ENCODE results near the gene FAF1.

Gene FAF1

DNA sequence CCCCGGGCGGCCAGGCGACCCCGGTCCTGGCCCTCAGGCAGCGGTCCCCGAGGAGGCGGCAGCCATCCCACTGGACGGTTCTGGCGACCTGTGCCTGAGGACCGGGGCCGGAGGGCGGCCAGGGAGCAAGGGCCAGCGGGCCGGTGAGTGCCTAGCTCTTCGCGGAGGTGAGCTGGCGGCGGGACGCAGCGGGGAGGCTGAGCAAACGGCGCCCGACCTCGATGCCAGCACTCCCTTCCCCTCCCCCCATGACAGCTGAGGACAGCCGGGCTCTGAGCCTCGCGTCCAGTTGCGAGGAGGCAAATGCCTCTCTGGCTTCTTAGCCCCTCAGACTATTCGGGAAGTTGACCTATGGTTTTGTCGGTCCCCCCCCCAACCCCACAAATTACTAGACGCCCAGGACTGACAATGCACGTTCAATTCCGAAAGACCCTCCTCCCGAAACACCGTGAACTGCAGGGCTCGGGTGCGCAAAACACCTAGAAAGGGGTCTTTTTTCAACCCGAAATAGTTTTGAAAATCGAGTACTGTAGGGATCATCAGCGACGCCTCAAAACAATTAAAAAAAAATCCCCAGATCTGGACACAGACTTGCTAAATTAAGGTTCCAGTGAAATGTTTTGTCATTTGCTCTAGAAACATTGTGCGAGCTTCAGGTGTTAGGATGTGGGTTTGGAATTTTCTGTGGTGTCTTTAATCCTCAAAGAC, 18.2 kb upstream of the FAF1 start:
- DNase-seq (ENCODE audit: low read depth): no peak

DNA sequence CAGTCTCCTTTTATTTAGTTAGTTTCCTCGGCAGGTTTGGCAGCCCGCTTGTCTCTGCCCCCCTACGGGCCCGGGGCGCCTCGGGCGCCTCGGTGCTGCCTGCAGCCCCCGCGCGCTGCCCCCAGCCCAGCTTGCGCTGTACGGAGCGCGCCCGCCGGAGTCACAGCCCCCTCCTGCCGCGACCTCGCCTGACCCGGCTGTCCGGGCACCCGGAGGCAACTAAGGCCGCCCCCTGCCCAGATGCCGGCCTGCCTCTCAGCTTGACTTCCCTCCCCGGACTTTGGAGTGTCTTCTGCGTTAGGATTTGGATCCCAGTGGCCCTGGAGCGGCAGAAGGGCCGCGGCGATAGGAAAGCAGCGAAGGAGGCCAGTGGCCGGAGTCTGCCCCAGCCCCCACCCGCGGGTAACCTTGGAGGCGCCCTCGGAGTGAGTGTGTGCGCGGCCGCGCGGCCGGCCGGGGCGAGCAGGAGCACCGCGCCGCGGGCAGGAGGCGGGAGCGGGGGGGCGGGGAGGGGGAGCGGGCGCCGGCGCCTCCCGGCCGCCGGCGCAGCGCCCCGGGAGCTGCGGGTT, 17.6 kb upstream of the FAF1 start:
- DNase-seq (ENCODE audit: low read depth): no peak

DNA sequence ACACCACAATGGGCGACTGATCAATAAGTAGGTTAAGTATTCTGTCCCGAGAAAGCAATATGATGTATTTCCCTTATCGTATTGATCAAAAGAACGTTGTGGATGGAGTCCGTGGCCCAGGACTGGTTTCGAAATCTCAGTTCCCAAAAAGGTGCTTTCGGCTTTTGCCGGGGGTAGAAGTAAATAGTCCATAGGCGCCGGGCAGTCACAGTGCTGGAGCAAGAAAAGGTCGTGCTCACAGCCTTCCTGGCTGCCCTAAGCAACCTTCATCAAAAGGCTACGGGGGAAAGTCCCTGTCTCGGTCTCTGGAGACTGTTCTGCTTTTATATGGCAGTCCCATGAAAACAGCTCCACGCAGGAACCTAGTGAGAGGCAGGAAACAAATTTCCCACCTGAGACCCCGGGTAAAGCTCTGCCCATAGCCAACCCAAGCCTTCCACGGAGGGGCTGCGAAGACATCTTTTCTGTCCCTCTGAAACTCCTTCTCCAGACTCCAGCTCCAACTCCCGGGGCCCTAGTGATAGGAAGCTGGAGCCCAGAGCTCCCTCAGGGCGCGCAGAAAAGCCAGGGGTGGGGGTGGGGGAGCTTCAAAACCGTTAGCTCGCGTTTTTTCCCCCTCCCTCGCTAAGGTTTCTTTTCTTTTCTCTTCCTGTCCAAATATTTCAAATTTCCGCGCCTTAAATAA, 17.0 kb upstream of the FAF1 start:
- no peak for DNase-seq (ENCODE audit: low read depth)

DNA sequence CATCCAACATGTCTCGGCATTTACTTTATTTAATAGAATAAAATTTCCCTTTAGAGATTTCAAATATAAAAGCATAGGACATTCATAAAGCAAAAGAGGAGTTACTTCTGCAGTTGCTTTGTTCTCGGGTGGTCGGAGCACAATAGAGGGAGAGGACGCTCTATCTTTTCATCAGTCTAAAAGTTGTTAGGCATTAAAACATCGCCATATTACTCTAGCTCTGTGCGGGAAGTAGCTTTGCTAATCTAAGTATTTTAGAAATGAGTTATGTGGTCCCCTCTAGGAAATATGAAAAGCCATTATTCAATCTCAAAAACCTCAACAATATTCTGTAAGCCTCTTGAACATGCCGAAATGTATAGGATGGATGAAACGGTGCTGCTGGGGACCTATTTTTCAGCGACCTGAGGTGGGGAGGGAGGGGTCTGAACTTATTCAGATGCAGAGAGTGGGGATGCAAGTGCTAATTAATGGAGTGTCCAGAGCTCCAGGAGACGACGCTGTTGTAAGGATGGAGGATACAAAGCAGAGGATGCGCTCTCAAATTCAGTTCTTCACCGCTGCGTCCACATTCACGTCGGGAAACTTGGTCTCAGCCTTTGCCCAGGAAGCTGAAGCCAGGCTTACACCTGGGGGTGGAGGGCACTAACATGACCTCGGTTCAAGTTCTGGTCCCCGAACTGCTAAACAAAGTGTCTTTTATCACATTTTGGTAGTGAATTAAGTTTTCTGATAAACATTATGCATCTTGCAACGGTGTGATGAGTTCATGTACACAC, 16.2 kb upstream of the FAF1 start:
- DNase-seq (ENCODE audit: low read depth): no peak

DNA sequence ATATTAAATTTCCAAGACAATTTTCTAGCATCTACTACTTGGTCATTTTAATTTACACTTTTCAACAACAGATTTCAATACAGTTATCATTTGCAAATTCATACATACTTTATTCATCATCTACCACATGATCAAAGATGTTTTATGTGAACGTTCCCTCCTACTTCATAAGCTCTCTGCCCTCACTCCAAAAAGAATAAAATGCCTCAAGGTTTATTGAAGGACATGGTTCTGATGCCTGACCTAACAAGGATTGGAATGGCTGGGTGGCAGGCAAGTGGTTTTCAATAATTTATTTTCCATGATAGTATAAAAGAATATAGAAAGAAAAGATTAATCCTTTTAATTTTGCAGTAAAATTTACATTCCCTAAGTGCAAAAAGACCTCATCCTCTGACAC, 15.4 kb upstream of the FAF1 start:
- no peak for DNase-seq (ENCODE audit: low read depth)

DNA sequence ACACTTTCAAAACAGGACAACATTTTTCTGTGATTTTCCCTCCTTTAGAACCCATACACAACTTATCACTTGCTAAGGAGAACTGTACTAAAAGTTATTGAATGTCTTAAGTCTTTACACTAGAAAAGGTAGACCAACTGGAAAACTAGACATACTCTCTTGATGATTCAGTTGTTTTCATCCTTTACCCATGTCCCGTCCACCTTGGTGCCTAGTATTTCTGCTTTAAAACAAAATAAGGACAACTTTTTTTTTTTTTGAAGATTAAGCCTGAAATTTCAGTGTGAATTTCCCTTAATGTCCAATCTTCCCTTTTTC, 14.5 kb upstream of the FAF1 start:
- no peak for DNase-seq (ENCODE audit: low read depth)

DNA sequence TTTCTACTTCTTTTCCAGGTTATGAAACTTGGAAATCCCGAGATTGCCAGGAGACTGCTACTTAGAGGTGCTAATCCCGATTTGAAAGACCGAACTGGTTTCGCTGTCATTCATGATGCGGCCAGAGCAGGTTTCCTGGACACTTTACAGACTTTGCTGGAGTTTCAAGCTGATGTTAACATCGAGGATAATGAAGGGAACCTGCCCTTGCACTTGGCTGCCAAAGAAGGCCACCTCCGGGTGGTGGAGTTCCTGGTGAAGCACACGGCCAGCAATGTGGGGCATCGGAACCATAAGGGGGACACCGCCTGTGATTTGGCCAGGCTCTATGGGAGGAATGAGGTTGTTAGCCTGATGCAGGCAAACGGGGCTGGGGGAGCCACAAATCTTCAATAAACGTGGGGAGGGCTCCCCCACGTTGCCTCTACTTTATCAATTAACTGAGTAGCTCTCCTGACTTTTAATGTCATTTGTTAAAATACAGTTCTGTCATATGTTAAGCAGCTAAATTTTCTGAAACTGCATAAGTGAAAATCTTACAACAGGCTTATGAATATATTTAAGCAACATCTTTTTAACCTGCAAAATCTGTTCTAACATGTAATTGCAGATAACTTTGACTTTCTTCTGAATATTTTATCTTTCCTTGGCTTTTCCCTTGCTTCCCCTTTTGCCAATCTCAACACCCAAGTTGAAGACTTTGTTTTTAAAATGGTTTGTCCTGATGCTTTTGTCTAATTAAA, 14.0 kb upstream of the FAF1 start:
- DNase-seq (ENCODE audit: low read depth): no peak

DNA sequence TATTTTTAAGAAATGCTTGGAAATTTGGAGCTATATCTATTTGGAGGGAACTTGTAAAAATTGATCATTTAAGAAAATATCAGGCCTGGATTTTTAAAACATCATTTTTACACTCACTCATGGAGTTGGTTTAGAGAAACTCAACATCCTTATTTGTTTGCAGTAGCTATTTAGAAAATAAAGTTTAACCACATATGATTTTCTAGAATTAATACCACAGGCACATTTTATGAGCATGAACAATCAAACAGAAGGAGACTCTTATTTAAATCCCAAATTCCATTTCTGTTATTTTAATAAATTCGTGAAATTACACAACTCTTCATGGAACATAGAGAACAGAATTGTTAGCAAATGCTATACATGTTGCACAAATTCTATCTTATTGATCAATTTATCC, 13.2 kb upstream of the FAF1 start:
- no peak for DNase-seq (ENCODE audit: low read depth)

DNA sequence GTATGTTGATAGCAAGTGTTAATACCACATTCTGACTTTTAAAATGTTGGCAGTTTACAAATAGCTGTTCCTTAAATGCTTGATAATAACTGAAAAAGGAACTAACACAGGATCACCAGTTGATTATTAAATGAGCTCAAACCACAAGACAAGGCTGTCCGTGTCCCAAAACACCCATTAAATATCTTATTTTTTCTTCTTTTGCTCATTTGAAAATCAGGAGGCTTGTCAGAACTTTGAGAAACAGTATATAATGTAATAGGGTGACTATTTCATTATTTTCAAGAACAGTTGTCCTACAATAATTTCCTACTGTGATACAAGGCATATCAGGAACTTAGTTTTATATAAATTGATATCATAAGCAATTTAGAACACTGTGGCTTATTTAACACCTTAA, 12.7 kb upstream of the FAF1 start:
- DNase-seq (ENCODE audit: low read depth): no peak

DNA sequence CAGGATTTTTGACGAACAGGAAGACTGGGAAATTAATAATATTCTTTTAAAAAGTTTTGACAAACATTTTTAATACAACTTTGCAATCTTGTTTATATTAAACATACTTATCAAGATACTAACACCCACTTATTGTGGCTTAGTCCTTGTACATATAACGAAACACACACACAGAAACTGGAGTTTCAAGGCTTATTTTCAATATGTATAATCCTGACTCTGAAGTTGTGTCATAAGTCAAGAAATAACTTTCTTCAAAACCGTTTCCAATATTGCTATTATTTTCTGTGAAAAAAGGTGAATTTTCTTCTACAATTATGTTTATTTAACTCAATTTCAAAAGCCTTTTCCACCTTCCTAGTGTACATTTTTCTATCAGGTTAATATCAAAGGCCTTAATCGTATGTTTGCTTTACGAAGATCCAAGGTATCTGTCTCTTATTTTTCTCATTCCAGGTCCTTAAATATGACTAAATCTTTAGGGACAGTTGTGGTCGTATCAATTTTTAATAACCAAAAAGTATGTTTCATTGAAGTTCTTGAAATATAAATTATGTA, 11.8 kb upstream of the FAF1 start:
- DNase-seq (ENCODE audit: low read depth): no peak

DNA sequence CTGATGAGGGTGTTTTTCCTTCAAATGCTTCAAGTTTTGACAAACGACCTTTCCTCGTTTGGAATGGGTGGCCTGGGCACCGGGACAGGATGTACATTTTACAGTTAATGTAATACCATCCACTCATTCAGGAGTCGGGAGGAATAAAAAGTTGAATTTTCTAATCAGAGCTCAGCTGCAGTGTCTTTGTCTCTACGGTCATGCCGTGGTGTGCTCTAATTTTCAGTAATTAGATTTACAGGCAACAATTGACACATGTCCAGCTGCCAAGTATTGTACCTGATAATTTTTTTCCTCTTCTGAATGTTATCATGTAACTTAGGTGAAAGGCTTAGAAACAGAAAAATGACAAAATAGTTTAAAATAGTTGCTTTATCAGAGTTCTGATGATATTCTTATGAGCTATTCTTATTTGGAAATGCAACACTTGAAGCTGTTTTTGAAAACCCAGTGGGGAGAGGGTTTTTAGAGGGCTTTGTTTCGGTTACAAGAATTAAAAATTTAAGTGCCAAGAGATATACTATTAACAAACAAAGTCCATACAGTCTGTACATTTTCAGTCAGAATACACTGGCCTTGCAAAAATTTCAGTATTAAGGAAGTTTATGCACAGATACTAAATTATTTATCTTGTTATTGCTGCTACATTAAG, 11.0 kb upstream of the FAF1 start:
- no peak for DNase-seq (ENCODE audit: low read depth)

DNA sequence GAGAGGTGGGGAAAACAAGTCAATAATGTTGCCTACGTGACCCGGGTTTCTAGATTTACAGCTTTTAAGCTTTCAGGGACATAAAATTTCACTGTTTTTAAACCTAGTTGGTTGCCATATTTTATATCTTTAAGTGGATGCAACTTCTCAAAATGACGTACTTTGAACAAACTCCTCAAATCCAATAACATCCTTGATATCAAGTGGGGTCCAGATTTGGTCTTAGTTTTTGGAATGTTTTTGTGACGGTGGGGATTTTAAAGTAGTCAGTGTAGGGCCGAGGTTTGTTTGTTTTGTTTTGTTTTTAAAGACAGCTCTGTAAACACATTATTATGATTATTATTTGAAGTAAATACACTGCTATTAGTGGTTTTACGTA, 10.4 kb upstream of the FAF1 start:
- no peak for DNase-seq (ENCODE audit: low read depth)

DNA sequence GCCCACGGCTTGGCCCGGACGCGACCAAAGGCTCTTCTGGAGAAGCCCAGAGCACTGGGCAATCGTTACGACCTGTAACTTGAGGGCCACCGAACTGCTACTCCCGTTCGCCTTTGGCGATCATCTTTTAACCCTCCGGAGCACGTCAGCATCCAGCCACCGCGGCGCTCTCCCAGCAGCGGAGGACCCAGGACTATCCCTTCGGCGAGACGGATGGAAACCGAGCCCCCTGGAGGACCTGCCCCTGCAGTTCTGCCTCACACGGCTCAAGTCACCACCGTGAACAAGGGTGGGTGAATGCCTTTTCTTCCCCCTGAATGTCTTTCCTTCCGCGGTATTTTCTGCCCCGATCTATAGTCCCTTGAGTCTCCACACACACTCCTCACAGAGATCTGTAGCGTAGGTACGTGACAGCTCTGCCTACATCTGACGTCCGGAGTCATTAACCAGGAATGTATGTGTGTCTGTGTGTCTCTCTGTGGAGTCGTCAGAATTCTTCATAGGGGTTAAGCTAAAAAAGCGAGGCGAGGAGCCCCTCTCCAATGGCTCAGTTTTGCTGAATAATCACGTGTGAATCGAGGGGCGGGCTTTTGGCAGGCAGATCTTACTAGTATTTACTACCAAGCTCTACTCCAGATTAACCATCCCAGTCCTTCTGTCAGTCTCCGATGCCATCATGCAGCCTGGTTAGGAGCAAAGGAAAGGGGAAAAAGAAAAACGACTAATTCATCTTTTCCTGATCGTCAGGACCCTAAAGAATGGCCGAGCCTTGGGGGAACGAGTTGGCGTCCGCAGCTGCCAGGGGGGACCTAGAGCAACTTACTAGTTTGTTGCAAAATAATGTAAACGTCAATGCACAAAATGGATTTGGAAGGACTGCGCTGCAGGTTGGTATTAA, 9.8 kb upstream of the FAF1 start, which contains the start of gene CDKN2C:
Gene CDKN2C, plus strand, starts transcription at position 635 of the 898 bp plus-strand sequence. Its CDS starts 124 bp downstream, at position 759.
- DNase-seq (ENCODE audit: low read depth): no peak

DNA sequence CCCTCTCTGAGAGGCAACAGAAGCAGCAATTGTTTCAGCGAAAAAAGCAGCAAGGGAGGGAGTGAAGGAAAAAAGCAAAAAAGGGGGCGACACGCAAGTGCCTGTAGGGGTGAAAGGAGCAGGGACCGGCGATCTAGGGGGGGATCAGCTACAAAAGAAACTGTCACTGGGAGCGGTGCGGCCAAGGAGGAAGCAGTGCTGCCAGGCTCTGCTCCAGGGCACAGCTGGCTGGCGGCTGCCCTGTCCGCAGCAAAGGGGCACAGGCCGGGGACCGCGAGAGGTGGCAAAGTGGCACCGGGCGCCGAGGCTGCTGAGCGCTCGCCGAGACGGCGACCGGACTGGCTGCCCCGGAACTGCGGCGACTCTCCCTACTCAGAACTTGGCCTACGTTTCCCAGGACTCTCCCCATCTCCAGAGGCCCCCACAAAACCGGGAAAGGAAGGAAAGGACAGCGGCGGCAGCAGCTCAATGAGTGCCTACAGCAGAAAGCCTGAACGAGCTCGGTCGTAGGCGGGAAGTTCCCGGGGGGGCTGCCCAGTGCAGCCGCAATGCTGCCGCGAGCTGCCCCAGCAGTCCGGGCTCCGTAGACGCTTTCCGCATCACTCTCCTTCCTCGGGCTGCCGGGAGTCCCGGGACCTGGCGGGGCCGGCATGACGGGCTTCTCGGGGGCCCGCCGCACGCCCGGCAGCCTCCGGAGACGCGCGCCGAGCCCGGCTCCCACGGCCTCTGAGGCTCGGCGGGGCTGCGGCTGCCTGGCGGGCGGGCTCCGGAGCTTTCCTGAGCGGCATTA, 8.9 kb upstream of the FAF1 start:
- no peak for DNase-seq (ENCODE audit: low read depth)

DNA sequence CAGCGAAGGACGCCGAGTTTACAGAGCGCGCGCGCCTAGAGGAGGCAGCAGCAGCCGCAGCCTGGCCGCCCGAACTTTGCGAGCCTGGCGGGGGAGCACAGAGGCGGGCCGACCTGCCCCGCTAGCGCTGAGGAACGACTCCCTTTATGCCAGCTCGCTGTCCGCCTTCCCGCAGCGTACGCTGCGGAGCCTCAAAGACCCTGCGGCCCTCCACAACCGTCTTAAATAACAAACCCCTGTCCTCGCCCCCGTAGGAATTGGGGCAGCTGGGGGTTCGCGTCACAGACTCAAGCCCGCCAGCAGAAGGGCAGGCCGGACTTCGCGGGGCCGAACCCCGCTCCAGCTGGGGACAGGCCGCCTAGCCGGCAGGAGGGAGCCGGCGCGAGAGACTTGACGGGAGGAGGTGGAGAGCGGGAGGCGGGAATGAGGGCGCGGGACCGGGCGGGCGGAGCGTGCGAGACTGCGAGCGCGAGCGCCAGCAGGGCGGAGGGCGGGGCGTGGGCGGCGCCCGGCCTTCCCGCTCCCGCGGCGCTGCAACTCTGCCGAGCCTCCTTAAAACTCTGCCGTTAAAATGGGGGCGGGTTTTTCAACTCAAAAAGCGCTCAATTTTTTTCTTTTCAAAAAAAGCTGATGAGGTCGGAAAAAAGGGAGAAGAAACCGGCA, 8.2 kb upstream of the FAF1 start:
- peak; percentile 64 for DNase-seq (ENCODE audit: low read depth)

DNA sequence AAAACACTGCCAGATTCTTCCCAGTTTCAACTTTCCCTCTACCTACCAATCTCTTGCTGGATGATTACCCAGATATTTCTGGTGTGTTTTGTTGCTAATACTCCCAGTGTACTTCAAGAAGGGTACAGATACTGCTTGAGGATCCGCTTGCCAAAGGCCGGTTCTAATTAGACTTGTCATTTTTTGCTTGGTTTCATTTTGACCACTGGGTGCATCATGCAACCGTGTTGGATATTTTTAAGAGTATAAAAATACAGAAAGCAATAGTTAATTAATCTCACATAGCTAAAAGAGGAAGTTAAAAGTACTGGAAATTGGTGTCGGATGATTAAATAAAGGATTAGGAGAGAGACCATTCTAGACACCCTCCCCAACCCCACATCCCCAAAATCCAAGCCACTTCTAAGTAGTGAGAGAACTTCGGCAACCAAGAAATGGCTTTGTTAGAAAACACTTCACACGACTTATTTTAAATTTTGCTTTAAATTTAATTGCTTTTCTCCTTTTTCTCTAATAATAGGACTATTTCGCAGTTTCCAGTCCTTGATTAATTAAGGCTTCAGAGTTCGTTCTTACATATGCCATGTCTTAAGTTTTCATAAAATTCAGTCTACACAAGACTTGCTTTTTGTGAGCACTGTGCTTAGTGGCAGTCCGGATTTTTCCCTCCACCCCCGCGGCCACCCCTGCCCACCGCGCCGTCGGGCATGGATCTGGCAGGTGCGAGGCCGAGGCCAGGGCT, 7.5 kb upstream of the FAF1 start:
- no peak for DNase-seq (ENCODE audit: low read depth)

DNA sequence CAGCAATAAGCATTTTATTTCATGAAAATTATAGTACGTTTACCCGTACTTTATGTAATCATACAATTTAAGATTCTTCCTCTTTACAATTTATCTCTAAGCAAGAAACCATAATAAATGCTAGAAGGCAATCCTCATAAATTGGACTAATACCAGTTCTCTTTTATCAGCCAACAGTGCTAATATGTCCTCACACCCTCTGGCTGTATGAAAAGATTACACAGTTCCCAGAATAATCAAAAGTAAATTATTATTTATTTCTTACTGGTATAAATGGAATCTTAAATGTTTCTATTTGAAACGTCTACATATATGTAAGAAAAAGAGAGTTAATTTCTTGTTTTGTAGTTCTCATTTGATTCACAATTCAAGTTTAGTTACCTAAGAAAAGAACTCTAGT, 6.9 kb upstream of the FAF1 start:
- DNase-seq (ENCODE audit: low read depth): no peak

DNA sequence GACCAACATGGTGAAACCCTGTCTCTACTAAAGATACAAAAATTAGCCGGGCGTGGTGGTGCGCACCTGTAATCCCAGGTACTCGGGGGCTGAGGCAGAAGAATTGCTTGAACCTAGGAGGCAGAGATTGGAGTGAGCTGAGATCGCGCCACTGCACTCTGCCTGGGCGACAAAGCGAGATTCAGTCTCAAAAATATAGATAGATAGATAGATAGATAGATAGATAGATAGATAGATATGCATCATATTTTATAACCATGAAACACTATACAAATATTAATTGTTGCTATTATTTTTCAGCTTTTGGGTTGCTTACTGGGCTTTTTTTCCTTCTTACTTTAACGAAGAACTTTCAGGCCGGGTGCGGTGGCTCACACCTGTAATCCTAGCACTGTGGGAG, 4.8 kb upstream of the FAF1 start:
- no peak for DNase-seq (ENCODE audit: low read depth)

Measured in stimulated activated CD8-positive, alpha-beta memory T cell treated with anti-CD3 and anti-CD28 coated beads, Interleukin-7, amount 100 ng/mL, for 24 hours (primary cell).